HG03139 (cell line): ENCODE measurements around the gene PON1.
A peak's percentile ranks its signal among the peaks of the same experiment; 100 is the strongest.

Experiments
- ATAC-seq: cut with Tn5 transposase; IDR thresholded peaks from one replicate; pipeline ENCODE4 v1.9.1; 2021; ENCODE audit not compliant: unreplicated experiment

Gene PON1

DNA sequence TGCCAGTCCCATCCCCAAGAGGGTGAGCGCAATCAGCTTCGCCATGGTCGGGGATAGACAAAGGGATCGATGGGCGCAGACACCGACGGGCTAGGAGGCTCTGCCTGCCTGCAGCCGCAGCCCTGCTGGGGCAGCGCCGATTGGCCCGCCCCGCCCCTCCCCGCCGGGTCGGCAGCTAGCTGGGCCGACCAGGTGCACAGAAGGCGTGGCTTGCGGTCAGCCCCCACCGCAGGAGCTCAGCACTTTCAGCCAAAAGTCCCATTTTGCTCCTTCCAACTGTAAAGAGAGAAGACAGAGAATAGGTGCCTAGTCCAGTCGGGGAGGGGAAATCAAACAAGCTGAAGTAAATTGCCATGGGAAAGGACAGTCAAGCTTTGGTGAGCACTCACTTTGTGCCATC lies at the start of gene PON1:
Gene PON1 (minus strand): TSS at position 102 of the 400 bp plus-strand sequence. CDS start 57 bp downstream, at position 45.
- no peak for ATAC-seq

DNA sequence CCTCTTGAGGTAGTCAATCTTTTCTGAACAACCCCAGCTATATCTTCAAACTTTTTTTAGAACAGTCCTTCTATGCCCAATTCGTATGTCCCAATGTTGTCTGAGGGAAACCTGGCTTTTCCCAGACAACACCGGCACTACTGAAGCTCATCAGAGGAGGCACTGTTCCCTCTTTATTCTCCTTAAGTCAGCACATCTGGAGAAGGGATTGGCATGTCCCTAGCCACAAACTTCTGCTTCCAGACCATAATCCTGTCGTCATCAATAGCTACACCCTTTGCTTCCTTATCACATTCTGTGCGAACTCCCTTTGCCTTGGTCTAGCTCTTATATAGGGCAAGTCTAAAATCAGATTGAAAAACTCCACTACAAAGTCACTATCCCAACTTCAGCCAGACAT lies 49.0 kb upstream of the PON1 start:
- ATAC-seq: no peak

DNA sequence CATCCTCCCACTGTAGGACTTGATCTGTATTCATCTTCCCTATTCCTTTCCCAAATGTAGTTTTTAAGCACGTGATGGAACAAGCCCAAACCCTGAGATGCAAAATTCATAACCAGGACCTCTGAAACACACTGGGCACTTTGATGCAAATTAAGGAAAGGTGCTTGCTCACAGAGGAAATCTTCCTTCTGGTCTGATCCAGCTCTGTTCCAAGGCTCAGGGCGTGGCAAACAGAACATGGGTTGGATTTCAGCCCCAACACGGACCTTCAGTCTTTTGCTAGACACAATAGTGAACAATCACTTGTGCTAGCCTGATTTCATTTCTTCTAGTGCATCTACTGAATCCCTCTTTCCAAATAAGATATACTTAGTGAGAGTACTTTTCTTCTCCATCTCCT lies 43.9 kb upstream of the PON1 start:
- no peak for ATAC-seq

DNA sequence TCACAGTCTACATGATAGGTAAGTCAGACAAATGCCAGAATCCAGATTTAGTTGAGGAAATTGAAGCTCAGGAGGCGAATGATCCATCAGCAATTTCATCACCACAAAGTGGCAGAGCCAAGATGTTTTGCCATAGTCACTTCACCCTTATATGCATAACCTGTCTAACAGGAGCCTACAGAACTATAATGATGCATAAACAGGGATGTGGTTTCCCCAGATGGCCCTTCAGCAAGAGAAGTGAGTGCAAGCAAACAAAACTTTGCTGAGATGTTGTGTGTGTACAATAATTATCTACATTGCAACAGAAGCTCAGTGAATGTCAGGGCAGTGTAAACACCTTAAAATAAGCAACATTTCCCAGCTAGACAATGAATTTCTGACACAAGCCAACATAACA lies 43.3 kb upstream of the PON1 start:
- no peak for ATAC-seq

DNA sequence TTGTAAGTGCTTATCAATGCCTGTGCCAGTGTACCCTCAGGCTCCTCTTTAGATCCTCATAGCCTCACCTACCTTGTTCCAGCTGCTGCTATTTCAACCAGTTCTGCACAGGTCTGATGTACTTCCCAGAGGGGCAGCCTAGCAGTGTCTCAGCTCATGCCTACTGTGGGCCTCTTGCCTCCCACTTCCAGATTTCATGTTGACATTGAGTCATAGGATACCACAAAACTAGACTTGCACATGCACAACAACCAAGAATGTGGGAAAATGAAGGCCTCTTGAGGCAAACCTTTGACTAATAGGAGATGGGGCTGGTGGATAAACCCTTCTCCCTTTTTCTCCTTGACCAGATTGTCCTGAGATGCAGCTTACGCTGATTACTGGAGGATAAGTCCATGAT lies 40.8 kb upstream of the PON1 start:
- no peak for ATAC-seq

DNA sequence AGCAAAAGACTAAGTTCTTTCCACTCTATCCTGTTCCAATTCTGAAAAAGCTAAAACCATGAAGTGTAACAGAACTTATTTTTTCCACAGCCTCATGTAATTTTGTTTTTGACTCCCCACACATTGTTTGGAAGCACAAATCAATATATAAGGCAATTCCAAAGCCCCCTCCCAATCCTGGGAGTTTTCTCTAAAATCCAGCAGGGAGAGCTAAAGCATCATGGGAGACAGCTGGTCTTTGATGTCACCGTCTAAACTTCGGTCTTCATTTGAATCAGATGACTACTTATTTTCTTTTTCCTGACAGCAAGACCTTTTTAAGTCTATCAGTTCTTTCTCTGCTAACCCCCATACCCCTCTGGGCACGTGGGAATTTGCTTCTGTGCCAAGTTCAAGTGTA lies 33.3 kb upstream of the PON1 start:
- no peak for ATAC-seq

DNA sequence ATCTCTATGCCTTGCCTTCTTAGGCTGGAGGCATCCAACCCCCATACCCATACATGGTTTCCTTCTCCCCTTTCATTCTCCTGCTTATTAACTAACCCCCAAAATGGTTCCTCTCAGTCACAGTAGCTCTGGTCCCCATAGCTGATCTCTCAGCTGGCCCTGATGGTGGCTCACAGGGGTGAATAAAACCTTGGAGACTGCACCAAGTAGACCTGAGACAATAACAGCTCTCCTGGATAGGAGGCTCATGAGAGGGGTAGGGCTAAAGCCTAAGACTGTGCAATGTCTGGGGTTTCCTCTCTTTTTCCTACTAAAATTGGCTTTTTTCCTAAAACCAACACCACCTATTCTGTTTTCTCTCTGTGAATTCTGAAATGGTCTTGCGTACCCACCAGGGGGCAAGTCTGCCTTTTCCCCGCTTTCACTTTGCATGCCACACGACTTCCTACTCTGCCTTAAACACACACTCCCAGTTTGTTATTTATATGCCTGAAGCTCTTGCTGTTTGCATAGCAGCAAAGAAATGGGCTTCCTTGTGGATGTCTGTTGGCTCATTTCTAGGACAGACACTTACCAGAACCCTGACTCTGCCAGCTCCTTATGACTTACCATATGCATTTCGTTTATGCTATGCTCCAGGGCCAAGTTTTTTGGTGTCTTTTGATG lies 18.4 kb upstream of the PON1 start:
- no peak for ATAC-seq

DNA sequence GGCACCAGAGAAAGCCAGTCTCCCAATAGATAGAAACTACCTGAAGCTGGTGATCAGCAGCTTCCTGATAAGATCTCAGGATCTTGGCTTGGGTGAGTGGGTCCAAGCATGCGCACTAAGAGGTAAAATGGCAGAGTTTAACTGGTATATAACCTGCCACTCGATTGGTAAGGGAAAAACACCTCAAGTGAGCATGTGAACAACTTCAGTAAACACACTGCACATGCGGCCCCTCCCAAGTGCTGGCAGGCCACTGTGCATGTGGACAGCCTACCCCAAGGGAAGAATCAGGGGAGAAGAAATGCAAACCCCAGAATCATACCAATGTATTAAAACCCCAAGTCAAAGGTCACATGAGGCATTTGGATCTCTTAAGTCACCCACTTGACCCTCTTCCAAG lies 17.7 kb upstream of the PON1 start:
- ATAC-seq: no peak

DNA sequence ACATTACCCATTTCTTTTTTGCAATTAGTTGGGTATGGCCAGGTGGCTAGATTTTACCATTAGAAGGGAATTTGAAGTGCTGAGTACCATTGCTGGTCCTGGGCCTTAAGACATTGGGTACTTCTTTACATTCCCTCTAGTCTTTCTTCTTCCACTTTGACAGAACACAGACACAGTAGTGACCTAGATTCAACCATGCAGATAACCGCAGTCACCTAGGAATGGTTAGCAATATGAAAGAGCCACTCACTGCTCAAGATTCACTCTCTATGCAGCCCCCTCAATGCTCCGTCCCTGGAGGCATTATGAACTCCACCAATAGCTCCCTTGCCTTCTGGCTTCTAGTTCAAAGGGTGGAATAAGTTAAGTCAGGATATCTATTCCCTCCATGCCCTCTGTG lies 16.2 kb upstream of the PON1 start:
- ATAC-seq: no peak

DNA sequence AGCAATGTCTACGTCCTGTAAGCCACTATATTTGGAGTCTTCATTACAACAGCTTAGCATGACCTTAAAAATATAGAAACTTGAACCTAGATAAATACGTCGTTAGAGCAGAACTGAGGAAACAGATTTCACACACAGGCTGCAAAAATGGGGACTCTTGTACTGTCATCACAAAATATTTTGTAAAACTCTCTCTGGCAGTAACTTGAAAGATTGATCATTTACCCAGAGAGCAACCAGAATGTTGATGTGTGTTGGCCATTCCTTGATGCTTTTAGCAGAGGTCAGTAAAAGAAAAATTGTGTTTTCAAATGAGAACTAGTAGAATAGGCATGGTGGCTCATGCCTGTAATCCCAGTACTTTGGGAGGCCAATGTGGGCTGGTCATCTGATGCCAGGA lies 14.5 kb upstream of the PON1 start:
- no peak for ATAC-seq

DNA sequence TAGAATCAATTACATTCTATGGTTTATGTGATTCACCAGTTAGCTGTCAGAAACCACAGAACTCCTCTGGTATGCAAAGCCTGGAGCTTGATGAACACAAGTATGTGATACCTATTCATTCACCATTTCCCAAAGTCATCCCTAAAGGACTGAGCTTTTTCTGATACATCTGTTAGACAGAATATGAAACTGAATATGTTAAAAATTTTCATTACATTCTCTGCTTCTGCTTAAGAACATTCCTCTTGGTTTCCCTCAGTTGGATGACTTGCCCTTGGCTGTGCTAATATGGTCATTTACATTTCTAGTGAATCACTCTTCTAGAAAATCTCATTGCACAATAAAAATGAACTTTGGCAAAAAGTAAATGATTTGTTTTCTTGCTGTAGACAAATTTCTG lies 10.8 kb upstream of the PON1 start:
- ATAC-seq: no peak

DNA sequence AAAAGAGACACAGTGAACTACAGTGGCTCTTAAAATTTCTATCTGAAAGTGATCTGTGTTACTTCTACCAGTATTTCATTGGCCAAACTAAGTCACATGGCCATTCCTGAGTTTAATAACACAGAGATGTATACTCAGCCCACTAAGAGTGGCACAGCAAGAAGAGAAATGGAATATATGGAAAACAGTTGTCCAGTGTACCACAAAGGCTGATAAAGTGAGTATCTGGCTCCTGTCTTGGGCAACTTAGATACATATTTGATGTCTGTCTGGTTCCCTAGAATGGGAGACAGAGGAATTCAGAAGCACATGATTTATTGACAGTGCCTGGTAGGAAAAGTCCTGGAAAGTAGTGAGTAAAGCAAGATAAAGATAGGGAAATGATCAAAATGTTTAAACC lies 10.1 kb upstream of the PON1 start:
- ATAC-seq: no peak

DNA sequence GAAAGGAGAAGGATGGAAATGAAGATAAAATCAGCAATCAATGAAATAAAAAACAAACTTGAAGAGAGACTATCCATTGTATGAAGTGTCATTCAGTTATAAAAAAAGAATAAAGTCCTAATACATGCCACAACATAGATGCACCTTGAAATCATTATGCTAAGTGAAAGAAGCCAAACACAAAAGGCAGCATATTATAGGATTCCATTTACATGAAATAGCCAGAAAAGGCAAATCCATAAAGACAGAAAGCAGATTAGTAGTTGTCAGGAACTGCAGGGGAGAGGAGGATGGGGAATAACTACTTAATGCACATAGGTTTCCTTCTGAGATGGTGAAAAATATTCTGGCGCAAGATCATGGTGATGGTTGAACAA lies 6.6 kb upstream of the PON1 start:
- peak; percentile 31 for ATAC-seq

DNA sequence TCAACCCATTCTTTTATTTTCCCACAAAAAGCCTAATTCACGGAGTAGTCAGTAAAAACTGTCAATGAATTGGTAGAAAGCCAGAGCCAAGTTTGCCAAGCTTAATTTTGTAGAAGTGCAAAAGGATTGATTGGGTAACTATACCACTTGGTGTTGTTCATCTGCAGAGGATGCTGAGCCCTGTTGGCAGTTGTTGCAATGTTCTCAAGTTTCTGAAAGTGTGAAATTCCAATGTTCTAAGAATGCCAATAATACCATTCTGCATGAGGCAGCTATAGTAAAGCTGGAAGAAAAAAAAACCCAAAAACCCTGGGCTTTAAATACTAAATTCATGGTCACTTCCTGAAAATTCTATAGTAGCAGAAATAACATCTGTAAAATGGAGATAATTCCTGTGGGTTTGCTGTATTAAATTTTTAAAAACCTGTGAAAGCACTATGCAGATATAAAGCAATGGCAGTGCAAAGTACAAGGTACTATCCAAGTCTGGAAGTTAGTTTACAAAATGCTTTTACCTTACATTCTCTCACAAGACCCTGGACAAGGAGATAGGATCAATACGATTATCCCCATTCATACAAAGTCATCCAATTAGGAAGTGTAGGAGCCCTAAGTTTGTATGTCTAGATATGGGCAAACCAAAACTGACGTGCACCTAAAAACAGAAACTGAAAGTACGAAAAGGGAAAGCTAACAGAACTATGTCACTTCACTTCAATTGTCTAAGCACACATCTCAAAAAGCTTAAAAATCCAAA lies 6.0 kb upstream of the PON1 start:
- ATAC-seq: peak; percentile 91

DNA sequence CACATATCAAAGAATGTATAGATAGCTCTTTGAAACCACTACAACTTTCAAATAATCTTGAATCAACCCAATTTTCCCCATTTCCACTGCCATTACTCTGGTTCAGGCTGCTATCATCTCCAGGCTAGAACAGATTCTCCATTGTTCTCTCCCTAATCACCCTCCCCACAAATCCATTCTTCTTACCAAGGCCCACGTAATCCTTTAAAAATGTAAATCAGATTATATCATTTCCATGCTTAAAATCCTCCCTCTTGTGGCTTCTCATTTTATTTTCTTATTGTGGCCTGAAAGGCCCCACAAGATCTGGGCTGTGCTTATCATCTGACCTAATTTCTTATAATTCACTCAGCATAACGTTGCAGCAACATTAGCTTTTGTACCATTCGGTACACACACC lies 3.0 kb upstream of the PON1 start:
- ATAC-seq: no peak

DNA sequence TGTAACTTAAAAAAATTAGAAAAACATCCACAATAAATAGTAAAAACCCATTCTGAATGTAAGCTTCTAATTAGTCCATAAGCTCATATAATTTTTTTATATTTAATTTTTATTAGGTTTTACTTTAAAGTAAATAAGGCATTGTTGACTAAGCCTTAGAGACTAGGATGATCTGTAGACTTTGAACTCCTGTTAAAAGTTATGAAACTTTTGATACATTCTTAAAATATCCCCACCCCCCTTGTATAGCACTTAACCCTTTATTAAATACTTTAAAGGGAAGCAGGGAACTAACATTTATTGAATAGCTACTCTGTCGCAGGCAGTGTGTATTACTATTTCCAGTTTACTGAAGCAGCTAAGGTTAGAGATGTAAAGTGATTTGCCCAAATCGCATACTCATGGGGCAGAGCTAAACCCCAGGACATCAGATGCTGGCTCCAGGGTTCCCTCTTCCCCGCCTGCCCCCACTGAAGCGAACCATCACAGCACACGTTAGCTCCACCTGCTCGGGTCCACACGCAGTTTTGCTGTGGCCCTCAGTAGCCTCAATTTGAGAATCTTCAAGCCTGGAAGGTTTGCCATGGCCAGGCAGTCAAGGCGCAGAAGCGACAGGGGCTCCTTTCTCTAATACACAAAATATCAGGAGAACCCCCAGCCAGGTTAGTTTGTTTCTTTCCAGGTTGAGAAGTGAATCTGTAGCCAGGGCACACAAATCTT lies 762 bp downstream of the PON1 start:
- no peak for ATAC-seq

DNA sequence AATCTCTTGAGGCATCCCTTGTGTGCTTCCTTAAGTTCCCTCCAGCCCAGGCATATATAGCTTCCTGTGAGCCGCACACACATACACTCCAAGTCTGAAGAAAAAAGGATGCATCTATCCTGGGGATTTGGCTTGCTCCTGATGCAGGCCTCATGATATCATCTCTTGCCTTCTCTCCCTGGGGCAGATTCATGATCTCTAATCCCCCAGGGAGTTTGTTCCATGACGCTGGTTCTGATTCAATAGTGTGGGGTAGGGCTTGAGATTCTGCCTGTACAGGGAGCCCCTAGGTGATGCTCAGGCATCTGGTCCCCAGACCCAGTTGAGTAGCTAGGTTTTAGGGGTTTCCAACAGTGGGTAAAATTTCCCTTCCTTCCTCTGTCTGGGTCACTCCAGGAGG lies 1.5 kb downstream of the PON1 start:
- ATAC-seq: no peak

DNA sequence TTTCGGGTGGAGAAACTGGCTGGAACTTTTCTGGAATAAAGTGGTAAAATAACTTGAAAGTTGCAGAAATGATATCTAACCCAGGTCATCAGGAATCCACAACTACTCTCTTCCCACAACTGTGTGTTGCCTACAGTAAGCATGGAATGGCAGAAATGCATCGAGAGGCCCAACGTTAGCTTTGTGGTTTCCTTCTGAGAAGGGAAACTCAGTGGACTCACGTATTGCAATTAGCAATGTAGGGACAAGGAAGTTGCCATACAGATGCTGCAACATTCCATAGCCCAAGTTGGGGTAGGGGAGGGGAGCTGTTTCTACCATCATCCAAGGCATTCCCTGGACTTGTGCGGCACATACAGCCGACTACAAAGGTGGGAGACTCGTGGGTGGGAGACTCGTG lies 1.9 kb downstream of the PON1 start:
- ATAC-seq: no peak

DNA sequence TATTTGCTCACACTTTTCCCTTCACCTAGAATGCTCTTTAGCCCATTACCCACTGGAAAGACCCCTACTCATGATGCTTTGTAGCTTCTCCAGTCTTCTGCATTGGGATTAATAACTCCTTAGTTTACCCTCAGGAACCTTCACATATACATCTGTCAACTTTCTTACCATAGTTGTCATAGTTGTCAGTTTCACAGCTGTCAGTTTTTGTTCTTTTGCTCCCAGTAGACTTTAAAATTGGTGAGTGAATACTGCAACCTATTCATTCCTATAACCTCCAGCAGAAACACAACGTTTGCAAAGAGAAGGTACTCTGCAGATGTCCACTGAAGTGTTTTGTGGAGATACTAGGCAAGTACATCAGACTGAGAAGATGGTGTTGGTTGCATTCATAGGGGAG lies 2.6 kb downstream of the PON1 start:
- ATAC-seq: no peak

DNA sequence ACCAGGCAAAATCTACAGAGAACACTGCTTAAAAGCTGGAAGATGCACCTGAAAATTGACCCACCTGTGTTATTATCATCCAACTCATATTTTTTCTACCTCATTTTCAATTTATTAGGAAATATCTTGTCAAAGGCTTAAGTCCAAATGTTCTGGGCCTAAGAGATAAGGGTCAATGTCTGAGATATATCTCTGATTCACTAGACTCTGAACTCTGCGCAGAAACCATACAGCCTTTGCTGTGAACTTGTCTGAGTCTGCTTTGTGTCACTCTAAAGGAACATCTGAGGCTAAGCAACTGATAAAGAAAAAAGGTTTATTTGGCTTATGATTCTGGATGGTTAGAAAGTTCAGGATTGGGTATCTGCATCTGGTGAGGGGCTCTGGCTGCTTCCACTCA lies 3.7 kb downstream of the PON1 start:
- ATAC-seq: no peak

DNA sequence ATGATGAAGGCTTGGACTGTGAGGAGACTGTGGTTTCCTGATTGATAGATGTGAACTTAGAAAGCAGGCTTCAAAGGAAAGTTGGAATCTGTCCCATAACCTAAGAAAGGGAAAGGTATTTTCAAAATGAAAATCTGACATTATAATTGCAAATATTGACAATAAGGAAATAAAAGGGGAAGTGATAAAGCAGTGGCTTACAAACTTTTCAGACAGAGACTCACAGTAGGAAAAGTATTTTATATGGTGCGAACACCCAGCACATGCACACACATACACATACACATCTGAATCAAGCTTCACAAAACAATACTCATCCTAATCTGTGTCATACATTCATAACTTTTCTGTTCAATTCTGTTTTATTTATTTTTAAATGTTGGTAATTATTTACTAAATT lies 4.8 kb downstream of the PON1 start:
- ATAC-seq: no peak

DNA sequence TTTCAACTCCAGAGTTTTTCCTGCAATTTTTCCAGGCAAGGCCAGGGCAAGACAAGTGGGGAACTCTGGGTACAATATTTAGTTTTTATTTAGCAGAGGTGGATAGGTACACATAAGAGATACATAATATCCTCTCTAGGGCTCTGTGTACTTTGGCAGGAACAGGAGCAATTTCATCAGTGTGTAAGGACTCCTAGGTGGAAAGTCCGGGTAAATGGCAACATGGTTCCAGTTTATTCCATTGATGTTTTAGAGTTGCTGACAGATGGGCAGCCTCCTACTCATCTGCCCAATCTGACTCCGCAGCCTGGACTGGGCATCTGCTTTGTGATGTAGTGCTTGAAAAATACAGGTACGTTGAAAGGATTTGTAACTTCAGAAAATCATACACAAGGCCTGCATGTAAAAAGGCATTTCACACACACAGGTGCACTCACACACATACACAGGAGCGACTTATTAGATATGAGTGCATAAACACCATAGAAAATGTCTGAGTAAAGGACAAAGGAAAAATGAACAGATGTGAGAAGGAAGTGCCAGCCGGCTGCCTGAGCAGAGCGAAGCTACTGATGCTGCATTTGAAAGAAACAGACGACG lies 5.7 kb downstream of the PON1 start:
- no peak for ATAC-seq
